Activated CD8-positive, alpha-beta memory T cell treated with anti-CD3 and anti-CD28 coated beads for 1 hour (primary cell): Measurements from ENCODE around the gene SMARCA4.

Source experiments
- DNase-seq, 2 donors: peaks; one replicate each; pipeline ENCODE4 v3.0.0-alpha.2; 2020; ENCODE audit warnings: low read depth in 1 of 2; ENCODE audit errors: extremely low read depth in 1 of 2

The SMARCA4 gene

DNA sequence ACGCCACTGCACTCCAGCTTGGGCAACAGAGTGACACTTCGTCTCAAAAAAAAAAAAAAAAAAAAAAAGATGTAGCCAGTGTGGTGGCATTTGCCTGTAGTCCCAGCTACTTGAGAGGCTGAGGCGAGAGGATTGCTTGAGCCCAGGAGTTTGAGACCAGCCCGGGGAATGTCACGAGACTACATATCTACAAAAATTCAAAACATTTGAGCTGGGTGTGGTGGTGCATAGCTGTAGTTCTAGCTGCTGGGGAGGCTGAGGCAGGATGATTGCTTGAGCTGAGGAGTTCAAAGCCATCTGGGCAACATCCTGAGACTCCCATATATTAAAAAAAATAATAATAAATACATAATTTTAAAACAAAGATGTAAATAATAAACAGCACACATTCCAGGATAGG is 46.6 kb downstream of the SMARCA4 start:
- no peak for DNase-seq

DNA sequence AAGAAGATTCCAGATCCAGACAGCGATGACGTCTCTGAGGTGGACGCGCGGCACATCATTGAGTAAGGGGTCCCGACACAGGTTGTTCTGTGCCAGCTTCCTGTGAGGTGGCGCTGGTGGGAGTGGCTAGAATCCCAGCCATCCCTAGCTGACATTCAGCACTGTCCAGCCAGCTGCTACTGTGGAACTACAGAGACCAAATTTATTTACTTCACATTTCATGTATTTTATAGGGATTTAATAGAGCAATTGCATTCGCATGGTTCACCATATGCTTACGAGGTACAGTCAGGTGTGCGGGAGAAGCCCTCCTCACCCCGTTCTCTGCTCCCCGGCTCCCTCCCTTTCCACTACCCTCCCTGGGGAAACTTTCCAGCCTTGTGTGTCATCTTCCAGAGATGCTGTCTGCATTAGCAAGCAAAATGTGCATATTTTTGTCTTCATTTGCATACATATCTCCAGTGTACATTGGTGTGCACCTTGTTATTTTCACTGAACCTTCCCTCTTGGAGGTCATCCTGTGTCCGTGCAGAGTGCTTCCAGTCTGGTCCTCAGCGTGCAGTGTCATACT is 47.2 kb downstream of the SMARCA4 start:
- no peak for DNase-seq

DNA sequence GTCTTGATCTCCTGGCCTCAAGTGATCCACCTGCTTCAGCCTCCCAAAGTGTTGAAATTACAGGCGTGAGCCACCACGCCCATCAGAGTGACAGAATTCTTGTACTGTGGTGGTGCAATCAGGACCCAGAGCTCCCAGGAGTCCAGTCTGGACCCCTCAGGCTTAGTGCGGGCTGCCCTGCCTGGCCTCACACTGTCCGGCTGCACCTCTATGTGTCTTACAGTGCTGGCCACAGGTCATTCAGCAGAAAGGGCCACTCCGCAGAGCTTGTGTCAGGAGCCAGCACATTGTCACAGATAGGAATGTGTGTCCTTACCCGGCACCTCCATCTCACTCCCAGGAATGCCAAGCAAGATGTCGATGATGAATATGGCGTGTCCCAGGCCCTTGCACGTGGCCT is 49.2 kb downstream of the SMARCA4 start:
- no peak for DNase-seq

GRCh38 chr19:11012507-11012906 is 51.7 kb downstream of the SMARCA4 start:
- DNase-seq: no peak

- no peak for DNase-seq
Measured at GRCh38 chr19:11013771-11014170, 52.9 kb downstream of the SMARCA4 start.

- no peak for DNase-seq
Measured at GRCh38 chr19:11014403-11014911, 53.6 kb downstream of the SMARCA4 start.

GRCh38 chr19:11016631-11017030 is 55.8 kb downstream of the SMARCA4 start:
- no peak for DNase-seq

DNA sequence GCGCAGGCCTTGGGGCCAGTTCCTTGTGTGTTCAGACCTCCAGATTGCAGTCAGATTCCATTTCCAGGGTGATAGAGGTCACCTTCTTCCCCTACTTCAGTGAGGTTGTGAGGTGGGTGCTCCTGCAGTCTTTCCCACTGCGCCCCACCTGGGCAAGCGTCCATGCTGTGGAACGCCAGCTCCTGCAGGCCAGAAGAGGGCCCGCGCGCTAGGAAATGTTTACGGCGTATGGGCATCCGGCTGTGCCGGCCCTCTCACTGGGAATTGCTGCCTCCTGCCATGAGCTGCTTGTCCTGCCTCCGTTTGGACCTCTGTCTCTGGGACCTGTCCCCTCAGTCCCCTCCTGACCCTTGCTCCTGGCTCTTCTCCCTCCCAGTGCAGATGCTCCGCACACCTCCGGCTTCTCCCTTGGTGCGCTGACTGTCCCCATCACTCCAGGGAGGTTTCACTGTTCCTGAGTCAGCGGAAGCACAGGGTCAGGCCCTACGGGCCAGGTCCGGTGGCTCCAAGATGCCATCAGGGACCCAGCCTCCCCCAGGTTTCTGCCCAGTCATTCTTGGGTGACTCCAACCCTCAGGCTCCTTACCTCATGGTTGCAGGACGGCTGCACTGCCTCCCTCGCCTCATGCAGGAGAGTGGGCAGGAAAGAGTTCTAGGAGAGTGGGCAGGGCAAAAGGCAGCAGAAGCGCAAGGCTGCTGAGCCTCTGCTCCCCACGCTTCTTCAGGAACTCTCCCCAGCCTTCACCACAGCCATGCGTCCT is 56.6 kb downstream of the SMARCA4 start:
- no peak for DNase-seq

- no peak for DNase-seq
Measured at GRCh38 chr19:11018179-11018578, 57.3 kb downstream of the SMARCA4 start.

GRCh38 chr19:11018763-11019162 is 57.9 kb downstream of the SMARCA4 start:
- DNase-seq: no peak

GRCh38 chr19:11019262-11019661 is 58.4 kb downstream of the SMARCA4 start:
- DNase-seq: no peak

DNA sequence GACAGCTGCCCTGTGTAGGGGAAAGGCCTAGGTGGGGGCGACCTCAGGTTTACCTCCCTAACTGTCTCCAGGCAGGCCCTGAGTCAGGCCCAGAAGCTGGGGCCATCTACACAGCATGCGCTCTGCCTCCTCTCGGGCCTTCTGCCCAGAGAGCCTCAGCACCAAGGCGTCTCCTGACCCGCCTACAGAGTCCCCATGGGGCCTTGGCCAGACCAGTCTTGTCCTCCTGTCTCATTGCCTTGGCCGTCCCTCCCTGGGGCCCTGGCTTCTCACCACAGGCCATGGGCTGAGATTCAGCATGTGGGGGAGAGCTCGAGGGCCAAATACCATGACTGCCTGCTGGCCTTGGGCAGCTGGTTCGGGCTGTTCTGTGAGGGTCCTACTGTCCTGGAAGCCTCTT is 59.0 kb downstream of the SMARCA4 start:
- no peak for DNase-seq

- DNase-seq: no peak
Measured at GRCh38 chr19:11020423-11020822, 59.6 kb downstream of the SMARCA4 start.

GRCh38 chr19:11020982-11021759 is 60.3 kb downstream of the SMARCA4 start:
- no peak for DNase-seq

GRCh38 chr19:11021760-11022144 is 60.9 kb downstream of the SMARCA4 start:
- DNase-seq: no peak

- DNase-seq: no peak
Measured at GRCh38 chr19:11023016-11023415, 62.2 kb downstream of the SMARCA4 start.

- no peak for DNase-seq
Measured at GRCh38 chr19:11023710-11024109, 62.9 kb downstream of the SMARCA4 start.

GRCh38 chr19:11024259-11024658 is 63.4 kb downstream of the SMARCA4 start:
- no peak for DNase-seq

DNA sequence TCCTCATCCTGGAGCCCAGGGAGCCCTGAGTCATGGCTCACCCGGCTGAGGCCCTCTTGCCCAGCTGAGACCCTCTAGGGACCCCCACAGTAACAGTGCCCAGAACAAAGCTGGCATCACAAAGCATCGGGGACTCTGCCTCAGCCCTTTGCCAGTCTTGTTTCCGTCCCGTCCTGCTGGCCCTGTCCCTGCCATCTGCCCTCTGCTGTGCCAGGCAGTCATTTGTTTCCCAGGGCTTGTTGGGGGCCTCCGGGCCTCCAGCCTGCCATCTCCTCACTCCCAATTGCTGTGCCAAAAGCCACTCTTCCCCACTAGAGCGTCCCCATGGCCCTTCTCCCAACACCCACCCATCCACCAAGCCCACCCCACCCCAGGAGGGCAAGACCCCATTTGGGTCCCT is 64.2 kb downstream of the SMARCA4 start:
- DNase-seq: no peak

GRCh38 chr19:11025445-11025844 is 64.6 kb downstream of the SMARCA4 start:
- DNase-seq: no peak

- no peak for DNase-seq
Measured at GRCh38 chr19:11025997-11026396, 65.2 kb downstream of the SMARCA4 start.

GRCh38 chr19:11027381-11027780 is 66.6 kb downstream of the SMARCA4 start:
- no peak for DNase-seq
